HUDEP-2 (cell line): ENCODE data around the gene NTMT2.
A peak's percentile ranks its signal among the peaks of the same experiment; 100 is the strongest.
"Not testable (repeated sequence)": the region's sequence is repeated elsewhere in the genome, so short reads cannot be mapped to it uniquely, and the experiment has no call there.

Experiments used
- DNase-seq, 76 experiments: peaks; one replicate each; lab custom pipeline; 2025; ENCODE audit not compliant: unreplicated experiment in 76 of 76; lab: John Stamatoyannopoulos, UW

NTMT2 gene

DNA sequence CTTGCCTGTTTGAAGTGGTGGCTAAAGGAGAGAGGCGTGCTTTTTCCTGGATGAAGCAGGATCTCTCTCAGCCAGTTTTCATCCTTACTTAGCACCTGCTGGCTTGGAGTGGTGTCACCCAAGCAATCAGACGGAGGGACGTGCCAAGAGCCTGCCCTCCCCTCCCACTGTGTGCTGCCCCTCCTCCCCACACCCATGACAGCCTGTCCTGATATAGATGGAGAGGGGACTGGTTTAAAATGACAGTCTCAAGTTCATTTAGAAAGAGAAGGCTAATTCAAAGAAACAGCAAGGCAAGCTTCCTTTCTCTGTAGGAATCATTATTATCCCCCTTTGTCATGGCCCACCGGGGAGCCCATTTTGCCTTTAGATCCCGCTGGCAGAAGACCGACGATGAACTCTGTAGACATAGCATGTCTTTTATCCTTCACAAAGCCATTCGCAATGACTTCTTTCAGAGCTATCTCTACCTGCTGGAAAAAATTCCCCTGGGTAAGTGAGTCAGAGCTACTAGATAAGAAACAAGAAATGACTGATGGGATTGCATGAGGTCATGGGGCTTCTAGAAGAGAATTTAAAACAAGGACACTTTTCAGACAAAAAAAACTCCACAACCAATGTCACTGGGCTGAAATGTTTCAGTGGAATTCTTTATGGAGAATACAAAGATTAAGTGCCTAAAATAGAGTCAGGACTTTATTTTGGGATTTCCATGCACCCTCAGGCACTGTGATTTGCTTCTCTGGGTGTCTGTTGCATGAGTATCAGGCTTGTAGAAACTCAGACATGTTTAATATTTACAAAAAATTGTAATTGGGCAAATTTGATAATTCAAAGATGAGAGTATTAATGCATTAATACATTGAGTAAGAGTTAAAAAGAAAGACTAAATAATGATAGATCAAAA, at the start of gene NTMT2:
TSS of gene NTMT2 (plus strand) at position 190 of the 907 bp plus-strand sequence. CDS start at position 339, 149 bp downstream.
- no peak for DNase-seq

GRCh38 chr1:170095976-170096748, 49.6 kb upstream of the NTMT2 start:
- DNase-seq: no peak

GRCh38 chr1:170096806-170097340, 48.9 kb upstream of the NTMT2 start:
- DNase-seq: no peak

GRCh38 chr1:170097449-170097948, 48.3 kb upstream of the NTMT2 start:
- no peak for DNase-seq

DNA sequence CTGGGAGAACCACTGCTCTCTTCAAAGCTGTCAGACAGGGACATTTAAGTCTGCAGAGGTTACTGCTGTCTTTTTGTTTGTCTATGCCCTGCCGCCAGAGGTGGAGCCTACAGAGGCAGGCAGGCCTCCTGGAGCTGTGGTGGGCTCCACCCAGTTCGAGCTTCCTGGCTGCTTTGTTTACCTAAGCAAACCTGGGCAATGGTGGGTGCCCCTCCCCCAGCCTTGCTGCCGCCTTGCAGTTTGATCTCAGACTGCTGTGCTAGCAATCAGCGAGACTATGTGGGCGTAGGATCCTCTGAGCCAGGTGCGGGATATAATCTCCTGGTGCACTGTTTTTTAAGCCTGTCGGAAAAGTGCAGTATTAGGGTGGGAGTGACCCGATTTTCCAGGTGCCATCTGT, 32.6 kb upstream of the NTMT2 start:
- DNase-seq: not testable (repeated sequence)

DNA sequence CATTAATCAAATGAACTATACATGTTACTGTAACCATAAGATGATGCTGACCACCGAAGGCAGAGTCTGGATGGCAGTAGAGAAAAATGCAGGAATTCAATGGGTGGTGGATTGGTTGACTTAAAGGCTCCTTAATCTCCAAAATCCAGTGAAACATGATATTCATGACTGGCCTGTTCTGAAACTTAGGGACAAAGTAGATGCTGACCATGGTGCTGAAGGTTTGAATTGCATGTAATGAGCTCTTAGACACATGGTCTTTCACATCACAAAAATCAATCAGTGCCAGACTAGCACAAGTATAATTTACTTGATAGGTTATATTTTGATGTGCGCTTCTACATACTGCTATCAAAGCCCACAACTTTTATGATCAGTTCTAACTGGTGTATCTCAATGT, 30.9 kb upstream of the NTMT2 start:
- DNase-seq: peak in 4 of 76 experiments; percentile 3 to 5 (median 4)

DNA sequence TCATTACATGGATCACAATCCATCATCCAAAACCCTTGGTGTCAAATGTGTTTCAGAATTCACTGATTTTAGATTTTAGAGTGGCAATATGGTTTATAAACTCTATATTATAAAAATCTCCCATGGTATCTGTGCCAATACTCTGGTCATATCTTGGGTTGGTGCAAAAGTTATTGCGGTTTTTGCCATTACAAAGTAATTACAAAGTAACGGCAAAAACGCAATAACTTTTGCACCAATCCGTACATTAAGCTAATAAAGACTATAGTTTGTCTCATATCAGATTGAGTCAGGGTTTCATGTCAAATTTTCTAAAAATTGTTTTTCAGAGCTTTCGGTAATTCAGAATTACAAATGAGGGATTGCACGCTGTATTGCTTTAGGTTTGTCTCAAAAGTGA, 23.4 kb upstream of the NTMT2 start:
- DNase-seq: no peak

DNA sequence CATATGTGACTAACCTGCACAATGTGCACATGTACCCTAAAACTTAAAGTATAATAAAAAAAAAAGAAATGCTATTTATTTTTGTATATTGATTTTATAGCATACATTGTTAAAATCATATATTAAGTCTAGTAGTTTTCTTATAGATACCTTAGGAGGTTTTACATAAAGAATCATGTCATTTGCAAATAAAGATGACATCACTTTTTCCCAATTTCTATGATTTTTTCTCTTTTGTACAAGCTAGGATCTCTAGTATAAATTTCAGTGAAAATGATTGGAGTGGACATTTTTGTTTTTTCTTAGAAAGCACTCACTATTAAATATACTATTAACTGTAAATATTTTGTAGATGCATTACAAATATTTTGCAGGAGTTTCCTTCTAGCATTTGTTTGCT, 20.5 kb upstream of the NTMT2 start:
- no peak for DNase-seq

GRCh38 chr1:170126696-170127095, 19.1 kb upstream of the NTMT2 start:
- DNase-seq: no peak

GRCh38 chr1:170131450-170131849, 14.3 kb upstream of the NTMT2 start:
- no peak for DNase-seq

DNA sequence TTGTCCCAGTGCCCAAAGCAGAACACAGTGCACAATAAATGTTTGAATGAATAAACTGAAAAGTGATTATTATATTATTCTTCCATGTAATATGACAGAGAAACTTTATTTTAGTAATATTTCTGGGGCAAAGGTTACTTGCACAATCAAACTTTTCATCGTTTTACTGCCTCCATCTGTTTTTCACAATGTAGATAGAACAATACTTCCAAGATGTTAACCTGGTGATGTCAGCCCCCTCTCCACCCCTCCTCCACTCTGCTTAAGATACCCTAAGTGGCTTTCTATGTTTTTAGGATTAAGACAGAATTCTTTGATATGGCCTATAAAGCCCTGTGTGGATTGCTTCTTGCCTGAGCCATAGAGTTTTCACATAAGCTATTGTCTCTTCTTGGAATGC, 13.8 kb upstream of the NTMT2 start:
- no peak for DNase-seq

DNA sequence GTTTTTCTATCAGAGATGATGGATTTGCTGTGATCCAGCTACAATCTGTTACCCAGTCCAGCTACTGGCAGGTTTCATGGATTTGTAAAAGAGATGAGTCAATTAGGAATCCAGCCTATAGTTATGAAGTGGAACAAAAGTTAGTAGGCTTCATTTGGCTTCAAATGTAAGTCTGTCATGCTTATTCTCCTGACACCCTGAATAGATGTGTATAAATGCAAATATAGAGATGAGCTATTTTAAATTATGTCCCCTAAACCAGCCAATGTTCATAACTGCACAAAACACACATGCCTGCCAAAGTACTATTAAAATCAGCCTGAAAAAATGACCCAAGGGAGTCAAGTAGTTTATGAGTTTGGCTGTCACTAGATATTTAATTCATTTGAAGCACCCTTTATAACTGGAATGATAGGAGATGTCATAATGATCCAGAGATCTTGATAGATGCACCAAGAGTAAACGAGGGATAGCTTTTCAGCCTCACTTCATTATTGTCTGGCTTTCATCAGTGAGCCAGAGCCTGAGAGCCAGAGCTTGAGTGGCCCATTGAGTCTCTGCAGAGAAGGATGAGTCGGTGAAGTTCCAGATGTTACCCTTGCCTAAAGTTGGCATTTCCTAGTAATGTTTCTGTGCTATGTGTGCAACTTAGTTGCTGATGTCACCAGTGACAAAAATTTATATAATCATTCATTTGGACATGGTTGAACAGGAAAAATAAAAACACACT, 11.8 kb upstream of the NTMT2 start:
- no peak for DNase-seq

GRCh38 chr1:170134521-170134920, 11.2 kb upstream of the NTMT2 start:
- DNase-seq: no peak

DNA sequence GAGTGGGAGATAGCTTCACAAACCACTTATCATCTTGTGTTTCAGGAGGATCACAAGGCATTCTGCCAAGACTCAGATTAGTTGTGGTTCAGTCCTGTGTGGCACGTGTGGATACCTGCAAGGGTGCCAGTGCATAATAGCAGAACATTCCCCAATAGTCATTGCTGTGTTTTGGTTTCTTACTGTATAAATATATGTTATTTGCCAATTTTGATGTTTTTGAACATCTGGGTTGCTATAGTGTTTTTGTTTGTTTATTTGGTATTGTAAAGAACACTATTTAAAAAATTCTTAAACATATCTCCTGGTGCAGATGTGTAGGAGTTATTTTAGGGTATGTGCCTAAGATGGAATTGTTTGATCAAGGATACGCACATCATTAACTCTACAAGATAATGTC, 5.4 kb upstream of the NTMT2 start:
- DNase-seq: no peak

DNA sequence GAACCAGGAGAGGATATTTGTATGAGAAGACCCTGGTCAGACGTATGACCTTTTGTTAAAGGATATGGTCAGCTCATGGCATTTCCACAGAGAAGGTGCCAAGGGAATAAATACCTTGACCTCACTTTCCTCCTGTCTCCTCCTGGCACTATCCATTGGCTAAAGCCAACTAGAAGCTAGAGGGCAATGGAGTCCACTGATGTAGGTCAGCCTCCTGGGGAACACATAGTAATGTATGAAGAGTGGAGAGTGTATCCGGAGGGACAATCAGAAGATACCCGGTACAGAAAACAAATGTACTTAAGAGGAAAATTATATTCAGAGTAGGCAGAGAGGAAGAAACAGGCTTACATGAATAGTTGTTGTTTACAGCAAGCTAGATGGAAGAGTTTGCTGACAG, 698 bp upstream of the NTMT2 start:
- no peak for DNase-seq

- no peak for DNase-seq
Measured at GRCh38 chr1:170146720-170147263, 1.0 kb downstream of the NTMT2 start.

- no peak for DNase-seq
Measured at GRCh38 chr1:170149241-170149640, 3.5 kb downstream of the NTMT2 start.

GRCh38 chr1:170150016-170150415, 4.3 kb downstream of the NTMT2 start:
- DNase-seq: no peak

DNA sequence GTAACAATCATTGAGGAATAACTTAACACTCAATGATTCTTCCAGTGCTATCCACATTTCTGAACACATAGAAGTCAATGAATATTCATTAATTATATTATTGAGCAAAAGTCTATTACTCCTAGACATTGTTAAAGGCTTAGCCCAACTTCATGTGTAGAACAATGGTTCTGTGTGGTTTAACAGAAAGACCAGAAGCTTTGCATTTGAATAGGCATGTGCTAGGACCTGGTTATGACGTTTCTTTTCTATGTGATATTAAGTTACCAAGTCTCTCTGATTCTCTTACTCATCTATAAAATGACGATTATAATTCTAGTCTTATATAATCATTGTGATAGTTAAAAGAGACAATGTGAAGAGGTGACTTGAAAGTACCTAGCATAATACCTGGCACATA, 5.2 kb downstream of the NTMT2 start:
- DNase-seq: no peak

DNA sequence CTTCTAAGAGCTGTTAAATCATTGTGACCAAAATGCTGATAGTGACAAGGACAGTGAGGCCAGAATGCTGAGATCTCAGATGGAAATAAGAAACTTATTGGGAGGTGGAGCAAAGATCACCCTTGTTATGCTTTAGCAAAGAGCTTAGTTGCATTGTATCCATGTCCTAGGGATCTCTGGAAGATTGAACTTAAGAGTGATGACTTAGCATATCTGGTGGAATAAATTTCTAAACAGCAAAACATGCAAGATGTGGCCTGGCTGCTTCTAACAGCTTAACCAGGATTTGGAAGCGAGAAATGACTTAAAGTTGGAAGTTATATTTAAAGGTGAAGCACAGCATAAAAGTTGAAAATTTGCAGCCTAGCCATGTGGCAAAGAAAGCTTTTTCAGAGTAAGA, 7.7 kb downstream of the NTMT2 start:
- DNase-seq: no peak
